Stimulated activated CD8-positive, alpha-beta memory T cell treated with anti-CD3 and anti-CD28 coated beads, Interleukin-15, amount 100 ng/mL, for 48 hours (primary cell): Measurements from ENCODE around the gene BCAS3.

Source experiments
- DNase-seq, 2 donors: peaks; one replicate each; pipeline ENCODE4 v3.0.0-alpha.2; 2020; ENCODE audit warnings: low read depth in 2 of 2

The BCAS3 gene

DNA sequence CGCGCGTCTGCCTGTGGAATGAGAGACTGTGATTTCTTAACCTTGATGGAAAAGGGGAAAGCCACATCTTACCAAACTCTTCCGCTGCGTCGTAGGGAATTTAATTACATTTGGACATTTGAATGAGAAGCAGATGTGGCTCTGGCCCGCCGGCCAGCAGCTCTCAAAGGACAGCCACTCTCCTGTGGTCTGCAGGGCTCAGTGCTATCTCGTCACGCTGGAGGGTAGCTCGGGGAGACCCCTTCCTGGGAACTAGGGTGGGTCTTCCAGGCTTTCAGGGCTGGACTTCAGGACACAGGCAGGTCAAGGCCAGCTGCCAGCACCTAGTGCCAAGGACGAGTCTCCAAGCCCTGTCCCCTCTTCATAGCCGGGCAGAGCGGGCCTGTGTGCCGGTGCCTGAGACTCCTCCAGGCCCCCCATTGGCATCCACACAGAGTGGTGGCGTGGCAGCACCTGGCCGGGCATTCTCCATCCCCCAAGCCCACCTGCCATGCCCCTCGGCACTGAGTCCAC is 706.1 kb downstream of the BCAS3 start:
- DNase-seq: no peak

DNA sequence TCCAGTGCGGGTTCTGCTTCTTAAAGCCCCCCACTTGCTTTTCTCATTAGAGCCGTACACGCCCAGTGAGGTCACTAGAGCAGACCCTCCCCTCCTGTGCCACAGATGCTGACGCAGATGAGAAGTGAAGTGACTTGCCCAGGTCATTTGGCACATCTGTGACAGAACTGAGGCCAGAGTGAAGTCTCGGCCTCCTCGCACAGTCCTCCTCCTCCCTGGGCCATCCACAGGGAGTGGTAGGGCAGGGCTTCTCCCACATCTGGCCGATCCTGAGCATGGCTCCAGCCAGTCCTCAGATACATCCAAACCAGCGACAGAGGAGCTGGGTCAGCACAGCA is 706.7 kb downstream of the BCAS3 start:
- no peak for DNase-seq

DNA sequence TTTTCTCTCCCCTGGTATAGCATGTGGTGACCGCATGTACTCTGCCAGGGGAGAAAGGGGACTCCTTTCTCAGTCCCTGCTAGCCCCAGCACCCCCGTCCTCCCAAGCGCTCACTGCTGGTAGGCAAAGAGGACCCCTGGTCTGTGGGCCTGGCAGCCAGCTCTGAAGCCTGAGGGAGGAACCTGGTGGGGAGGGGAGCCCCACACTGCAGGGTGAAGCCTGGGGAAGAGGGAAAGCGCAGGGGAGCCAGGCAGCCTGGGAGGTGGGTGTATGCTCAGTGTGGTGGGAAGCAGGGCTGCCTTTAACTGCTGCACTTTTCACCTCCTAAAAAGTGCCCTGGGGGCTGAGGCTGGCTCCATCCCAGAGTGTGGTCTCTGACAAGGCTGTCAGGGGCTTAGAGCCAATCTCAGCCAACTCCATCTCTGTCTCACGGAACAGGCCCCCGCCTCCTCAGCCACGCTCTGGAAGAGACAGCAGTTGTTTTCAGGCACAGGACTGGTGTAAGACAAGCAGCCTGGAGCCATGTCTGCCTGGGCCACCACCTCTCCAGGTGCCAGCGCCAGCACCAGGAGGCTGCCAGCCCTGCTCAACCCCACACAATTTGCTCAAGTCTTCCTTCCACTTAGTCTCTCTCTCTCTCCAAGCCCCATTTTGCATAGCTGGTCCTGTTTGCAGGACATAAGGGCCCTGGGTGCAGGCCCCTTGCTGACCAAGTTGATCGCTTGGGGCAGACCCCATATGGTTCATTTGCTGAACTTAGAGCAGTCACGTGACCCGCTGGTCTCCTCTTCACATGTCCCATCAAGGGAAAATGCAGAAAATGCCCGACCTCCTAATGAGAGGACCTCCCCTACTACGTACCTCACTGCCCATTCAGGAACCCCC is 707.3 kb downstream of the BCAS3 start:
- DNase-seq: no peak

DNA sequence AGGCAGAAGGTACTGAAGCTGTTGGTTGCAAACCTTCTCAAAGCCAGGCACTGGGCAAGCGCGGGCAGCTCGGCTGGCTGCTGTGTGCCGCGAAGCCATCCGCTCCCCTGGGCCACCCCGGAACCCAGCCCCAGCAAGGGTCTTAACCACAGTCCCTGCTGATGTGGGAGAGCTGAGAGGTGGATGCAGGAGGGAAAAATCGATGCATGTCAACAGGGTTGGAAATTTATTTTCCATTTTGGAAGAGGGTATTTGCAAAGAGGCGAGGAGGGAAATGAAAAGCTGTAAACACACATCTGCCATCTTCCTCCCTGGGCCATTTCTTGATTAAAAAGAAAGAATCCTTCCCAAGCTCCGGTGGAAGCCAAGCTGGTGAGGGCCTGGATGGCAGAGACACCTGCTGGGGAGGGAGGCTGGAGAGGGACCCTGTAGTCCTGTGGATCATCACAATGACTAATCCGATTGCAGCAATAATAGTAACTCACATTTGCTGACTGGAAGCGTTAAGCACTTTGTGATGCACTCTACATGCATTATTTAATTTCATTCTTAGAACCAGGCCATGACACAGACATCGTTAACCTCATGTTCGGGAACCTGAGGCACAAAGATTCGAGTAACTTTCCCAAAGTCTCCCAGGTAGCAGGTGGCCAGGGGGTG is 708.1 kb downstream of the BCAS3 start:
- no peak for DNase-seq

DNA sequence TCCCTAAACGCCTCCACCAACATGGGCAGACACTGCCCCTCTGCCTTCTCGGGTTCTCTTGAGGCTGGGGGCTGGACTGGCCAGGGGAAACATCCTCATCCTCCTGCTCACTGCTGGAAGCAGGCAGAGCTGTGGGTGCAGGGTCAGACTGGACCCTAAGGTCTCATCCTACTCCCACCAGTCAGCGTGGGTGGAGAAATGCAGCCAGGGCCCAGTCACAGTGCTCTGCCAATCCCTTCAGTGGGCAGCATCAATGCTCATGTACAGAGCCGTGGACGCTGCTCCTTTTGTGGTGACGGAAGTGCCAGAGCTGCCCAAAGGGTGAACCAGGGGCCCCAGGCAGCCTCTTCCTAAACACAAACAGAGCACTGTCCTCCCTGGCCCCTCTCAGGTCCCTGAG is 708.6 kb downstream of the BCAS3 start:
- no peak for DNase-seq

DNA sequence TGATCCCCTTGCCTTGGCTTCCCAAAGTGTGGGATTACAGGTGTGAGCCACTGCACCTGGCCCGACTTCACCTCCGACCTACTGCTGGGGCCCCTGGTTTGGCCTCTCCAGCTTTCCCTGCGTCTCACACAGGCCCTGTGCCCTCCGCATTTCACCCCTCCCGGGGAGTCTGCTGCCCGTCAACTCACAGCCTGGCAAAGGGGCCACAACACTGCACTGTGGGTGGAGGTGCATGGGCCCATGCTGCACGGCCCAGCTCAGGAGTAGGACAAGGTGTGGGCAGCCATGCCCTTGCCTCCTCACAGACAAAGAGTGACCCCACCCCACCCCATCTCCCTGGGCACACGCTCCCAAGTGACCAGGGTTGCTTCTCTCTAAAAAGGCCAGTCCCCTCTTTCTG is 709.4 kb downstream of the BCAS3 start:
- no peak for DNase-seq

DNA sequence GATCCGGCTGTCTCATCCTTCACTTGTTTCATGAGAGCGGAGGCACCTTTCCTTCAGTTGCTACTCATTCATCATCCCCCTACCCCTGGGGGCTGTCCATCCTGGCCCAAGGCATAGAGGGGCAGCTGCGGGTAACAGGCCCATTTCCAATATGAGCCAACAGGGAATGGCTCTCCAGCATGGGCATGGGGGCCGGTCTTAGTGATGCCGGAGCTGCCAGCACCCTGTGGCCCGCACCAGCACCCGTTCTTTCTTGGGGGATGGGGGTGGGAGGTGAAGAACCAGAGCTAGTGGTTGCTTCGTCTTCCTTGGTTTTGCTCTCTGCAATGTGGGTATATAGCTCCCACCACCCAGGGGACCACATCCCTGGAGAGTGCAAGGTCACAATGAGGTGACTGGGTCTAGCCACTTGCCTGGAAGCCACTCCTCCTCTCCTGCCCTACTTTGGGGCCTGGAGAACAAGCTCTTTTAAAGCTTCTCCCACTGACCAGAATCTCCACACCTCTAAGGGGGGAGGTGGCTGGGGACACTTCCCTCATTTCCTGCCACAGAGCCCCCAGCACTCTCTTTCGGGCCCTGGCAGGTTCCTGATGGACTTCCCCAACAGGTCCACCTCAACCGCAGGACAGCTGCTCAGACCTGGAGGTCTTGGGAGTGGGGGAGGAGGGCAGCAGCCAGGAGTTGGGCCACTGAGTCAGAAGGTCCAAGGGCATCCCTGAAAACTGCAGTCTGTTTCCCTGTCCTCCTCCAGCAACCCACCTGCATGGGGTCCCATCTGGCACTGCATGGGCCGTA is 710.1 kb downstream of the BCAS3 start:
- DNase-seq: no peak

DNA sequence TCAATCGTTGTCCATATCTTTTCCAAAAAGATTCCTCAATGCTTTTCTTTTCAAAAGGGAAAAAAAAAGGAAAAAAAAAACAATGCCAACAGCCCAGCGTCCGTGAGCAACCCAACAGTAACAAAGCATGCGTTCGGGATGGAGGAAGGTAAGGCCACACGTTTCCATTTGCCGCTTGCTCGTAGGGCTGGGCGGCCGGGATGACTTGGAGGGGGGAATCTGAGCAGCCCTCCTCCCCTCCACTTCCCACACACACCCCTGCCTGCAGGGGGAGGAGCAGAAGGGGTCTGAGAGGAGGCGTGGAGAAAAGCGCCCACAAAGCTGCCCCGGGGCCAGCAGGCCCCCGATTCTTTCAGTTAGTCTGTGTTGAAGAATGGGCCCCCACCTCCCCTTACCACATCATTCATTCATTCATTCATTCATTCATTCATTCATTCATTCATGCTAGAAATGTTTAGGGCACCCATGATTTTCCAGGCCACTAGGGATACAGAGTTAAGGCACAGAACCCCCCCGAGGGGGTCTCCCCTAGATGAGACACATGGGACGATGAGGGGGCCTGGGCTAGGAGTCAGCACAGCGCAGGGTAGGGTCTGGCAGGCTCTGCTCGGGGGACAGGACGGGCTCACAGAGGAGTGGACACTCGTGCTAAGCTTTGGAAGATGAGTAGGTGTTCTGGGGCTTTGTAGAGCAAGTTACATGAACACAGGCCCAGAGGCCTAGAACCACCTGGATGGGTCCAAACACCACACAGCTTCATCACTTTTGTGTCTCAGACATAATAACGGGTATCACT is 711.1 kb downstream of the BCAS3 start:
- DNase-seq: no peak

DNA sequence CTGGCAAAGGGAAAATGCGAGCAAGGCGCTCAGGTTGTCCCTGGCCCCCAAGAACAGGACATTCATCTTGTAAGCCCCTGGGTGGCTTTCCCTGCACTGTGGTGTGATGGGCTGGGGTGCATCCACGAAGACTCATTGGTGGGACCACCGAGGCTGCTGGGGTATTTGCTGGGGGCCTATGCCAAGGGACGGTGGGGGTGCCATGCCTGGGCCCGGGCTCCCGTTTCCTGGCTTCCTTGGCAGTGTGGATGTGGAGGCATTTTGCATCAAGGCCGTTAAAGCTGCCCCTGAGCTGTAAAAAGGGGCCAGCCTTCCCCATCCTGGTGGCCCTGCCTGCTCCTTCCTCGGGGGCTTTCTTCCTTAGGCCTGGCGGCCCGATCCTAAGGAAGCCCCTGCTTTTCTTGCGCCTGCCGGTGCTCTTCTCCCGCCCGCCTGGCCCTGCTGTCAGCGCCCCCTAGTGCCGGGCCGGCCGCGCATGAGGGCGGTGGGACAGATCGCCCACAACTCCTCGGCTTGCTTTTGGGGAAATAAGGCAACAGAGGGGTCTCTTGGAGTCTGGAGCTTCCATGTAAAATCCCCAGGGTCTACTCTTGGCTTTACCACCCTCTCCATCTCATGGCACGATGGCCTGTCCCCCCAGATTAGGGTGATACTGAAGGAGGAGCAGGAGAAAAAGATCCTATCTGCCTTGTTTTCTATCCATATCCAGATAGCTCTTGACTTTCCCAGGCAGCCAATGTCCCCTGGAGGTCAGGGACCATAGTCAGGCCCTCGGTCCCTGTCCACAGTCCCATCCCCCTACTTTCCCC is 712.2 kb downstream of the BCAS3 start:
- DNase-seq: no peak

DNA sequence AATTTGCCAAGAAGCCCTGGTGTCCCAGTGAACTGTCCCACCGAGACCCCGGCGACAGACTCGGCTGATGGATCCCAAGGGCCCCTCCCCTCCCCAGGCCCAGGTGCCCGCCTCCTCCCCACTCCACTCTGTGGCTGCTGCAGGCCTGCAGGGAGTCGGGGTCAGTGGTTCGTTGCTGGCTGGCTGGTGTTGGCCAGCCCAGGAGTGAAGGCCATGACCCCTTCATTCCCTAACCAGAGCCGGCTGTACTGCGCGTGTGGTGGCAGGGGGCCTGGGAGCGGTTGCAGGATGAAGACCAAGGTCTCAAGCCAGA is 712.8 kb downstream of the BCAS3 start:
- no peak for DNase-seq

DNA sequence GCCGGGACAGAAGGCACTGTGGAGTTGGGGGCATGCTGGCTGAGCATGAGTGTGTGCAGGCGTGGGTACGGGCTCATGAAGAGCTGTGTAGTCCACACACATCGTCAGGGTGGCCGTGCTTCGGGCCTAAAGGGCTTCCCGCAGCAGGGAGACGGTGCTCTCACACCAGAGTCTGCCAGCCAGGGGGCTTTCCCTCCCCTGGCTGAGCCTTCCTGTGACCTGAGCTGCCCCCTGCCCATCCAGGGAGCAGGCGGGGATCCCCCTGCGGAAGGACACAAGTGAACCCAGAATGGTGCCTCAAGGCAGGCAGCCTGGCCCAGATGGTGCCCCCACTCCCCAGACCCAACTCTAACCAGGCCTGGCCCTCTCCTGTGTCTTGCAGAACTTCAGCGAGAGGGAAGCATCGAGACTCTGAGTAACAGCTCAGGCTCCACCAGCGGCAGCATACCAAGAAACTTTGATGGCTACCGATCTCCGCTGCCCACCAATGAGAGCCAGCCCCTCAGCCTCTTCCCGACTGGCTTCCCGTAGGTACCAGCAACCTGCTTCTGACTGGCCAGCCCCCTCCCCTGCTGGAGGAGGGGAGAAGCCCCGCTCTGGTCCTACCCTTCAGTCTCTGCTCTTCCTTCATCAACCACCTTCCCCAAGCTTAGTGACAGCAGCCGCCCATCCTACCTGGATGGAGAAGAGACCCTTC is 714.1 kb downstream of the BCAS3 start:
- no peak for DNase-seq

DNA sequence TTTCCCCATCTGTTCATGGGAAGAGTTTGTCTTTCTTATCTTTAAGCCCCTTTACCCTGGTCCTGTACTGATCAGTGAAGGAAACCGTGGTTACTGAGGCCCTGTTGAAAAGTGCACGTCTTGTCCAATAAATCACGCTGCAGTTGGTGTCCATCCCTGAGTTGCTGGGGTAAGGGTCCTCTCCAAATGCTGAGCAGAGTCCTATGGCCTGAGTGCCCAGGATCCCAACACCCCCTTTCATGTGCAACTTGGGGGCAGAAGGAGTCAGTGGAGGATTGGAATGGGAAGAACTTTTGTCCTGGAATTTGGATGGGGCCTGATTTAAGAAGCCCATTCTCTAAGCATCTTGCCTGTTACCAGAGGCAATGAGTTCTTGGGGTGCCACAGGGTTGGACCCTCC is 715.0 kb downstream of the BCAS3 start:
- no peak for DNase-seq

DNA sequence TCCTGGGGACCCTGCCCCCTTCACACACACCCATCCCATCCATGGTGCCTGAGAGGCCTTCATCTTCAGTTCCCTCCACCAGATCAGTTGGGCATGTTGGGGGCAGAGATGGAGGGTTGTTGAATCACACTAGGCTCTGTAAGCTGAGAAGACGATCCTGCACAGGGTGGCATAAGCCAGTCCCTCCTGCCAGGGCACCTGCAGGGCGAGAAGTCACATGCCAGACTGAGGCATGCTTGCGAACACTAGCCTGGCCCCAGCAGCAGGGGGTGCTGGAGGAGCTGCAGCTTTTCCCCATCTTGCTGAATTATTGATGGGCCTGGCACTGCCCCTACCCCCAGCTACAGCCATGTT is 715.9 kb downstream of the BCAS3 start:
- no peak for DNase-seq

DNA sequence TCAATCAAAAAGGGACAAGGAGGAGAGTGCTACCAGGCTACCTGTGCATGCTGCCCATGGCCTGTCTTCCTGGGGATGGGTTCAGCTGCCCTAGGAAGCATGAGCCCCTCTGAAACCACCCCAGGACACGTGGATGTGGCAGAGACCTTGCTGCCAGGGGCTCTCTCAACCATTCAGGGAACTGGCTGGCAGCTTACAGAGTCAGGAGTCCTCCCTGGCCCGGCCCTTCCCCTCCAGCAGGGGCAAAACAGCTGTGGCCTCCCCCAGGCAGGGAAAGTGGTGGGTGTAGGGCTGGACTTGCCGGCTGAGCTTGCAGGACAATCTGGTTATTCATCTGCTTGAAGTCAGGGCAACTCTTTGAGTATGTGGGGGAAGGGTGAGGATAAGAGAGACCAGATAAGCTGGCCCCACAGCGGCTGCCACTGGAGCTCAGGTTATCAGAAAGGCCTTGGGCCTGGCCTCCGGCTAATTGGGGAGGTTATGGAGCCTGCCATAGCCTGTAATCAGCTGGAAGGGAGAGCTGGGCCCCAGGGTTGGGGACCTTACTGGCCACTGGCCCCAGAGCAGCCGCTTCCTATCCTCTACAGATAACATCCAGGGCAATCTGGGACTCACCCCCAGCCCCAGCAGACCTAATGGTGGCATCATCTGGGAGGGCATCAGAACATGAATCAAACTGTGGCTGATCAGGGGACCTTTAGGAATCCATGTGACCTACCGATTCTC is 716.4 kb downstream of the BCAS3 start:
- DNase-seq: no peak

DNA sequence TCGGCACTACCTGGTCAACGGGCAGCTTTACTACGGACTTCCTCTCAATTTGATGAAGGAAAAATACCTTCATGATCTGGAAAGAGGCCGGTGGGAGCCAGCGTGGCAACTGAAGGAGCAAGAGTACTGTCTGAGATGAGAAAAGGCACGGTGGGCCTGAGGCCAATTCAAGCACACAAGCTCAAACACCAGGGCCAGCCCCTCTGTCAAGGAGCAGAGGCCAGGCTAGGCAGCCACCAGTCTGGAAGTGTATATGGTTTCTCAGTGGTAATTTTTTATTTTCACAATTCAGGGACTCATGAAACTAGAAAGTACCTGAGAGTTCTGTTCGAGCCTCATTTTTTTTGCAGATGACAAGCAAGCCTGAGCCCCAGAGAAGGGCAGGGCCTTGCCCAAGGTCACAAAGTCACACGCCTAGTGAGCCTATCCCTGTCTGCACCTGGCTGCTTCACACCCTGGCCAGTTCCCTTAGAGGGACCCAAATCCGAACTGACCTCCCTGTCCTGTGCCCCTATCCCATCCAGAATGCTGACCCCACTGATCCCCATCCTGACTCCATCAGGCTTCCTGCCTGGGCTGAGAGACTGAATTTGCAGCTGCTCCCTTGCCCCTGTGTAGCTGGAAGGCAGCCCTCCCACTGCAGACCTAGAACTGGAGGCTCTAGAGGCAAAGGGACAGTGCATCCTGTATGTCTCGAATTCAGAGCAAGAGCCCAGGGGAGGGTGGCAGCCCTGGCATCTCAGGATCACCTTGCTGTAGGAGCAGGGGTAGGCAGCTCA is 717.2 kb downstream of the BCAS3 start:
- no peak for DNase-seq

DNA sequence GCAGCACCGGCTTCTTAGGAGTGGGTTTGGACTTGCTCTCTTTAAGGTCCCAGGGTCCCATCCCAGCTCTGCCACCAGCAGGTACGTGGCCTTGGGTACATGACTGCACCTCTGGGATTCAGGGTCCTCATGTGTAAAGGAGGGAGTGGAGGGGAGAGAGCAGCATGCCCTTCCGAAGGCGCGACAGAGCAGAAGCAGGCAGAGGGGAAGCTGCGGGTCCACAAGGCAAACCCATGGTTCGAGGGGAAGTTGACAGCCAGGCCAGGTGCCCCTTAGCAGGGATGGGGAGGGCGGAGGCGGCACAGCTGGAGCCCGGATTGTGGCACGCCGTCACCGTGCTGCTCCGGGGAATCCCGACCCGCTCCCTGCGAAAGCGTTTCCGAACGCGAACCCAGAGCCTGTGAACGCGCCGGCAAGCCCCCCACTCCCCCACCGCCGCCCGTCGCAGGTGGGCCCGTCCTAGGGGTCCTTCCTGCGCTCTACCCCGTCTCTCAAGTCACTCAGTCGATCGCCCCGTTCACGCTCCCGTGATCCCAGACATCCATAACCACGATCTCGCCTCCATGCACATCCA is 717.8 kb downstream of the BCAS3 start:
- DNase-seq: no peak

DNA sequence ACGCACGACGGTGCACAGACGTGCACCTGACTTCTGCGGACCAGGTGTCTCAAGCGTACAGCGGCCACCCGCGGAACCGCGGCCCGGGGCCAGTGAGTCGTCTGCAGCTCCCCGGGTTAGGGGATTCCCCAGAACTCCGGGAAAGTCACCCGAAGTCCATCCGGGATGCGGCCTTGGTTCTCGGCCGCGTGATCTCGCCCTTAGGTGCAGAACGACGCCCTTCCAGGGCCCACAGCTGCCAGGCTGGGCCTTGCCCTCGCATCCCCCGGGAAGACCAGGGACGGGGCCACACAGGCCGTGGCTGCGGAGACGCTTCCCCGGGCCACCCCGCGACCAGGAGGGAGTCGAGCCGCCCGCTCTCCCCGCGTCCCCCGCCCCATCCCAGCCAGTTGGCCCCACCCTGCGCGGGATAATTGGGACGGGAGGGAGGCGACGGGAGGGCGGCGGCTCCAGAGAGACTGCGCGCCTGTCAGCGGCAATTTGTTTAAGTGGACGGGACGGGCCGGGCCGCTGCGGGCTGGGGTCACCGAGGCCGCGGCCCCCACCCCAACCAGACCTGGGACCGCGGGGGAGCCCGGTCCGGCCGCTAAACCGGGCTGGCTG is 718.4 kb downstream of the BCAS3 start:
- DNase-seq: no peak

DNA sequence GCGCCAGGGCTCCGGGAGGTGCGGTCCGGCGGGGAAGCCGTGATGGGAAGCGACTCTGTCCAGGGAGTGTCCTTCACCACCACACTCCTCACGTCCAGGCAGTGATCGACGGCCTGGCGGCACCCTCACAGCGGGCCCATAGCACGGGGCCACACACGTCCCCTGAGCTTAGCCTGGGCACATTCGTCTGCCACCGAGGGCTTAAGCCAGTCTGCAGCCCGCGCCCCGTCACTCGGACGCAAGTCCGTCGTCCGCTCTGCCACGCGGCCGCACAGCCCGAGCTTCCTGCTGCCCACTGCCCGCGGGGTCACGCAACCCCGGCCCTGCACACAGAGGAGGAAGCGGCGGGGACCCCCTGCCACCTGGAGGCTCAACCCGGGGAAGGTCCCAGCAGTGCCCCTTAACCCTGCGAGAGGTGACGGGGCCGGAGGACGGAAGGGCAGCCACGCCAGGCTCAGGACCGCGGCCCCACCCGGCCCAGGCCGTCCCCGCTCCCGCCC is 719.0 kb downstream of the BCAS3 start:
- no peak for DNase-seq
